Activated CD4-positive, alpha-beta T cell treated with anti-CD3 and anti-CD28 coated beads, Interleukin-2, Interleukin-4, amounts not matched to agents 100 ng/mL and 50 ng/mL, durations not matched to agents 16 hours and 8 hours (primary cell): ENCODE data around the gene KDM4C.
"Not testable (repeated sequence)": the region's sequence is repeated elsewhere in the genome, so short reads cannot be mapped to it uniquely, and the experiment has no call there.

Source experiments
- DNase-seq: peaks from one replicate; pipeline ENCODE4 v3.0.0-alpha.2; 2020; ENCODE audit warnings: low spot score

Gene KDM4C

DNA sequence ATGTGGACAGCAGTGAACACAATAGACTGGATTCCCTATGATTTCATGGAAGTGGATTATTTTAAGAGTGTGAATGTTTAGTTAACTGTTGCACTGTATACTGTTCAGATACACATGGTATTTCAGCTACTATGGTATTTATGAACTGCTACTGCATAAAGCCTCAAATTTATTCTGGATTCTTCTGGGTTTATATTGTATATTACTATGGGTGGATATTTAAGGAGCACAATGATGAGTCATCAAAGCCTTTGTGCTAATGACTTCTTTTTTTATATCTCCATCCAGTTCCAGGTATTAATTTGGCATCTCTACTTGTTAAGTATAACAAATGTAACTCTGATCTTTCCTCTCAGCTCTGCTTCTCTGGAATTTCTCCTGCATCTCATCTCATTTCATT, 6.8 kb downstream of the KDM4C start:
- no peak for DNase-seq

DNA sequence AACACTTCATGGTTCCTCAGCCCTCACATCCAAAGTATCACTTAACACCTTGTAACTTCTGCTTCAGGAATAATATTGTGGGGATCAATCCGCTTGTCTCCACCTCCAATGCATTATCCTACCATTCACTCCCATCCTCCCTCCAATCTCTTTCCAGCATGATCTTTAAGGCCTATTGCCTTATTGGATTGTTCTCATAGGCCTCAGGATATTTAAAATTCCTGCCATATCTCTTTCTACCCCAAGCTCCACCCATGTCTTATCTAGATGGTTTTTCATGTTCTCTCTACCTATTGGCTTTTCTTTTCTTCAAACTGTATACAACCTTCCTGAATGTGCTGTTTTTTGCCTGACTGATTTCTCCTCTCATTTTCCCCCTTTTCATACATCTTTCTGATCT, 7.2 kb downstream of the KDM4C start:
- no peak for DNase-seq

DNA sequence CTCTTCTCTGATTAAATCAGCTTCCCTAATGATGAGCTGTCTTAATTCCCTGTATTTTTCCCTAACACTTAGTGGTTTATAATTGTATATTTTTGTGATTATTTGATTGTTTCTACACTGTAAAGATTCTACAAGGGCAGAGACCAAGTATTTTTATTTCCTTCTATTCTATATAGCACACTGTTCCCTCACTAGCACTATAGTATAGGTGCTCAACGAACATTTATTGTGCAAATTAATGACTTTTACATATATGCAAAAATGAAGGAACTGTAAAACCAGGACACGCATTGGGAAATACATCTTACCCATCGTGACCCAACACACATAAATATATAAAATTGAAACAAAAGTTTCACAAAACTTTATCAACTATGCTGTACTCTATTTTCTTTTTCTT, 7.6 kb downstream of the KDM4C start:
- no peak for DNase-seq

DNA sequence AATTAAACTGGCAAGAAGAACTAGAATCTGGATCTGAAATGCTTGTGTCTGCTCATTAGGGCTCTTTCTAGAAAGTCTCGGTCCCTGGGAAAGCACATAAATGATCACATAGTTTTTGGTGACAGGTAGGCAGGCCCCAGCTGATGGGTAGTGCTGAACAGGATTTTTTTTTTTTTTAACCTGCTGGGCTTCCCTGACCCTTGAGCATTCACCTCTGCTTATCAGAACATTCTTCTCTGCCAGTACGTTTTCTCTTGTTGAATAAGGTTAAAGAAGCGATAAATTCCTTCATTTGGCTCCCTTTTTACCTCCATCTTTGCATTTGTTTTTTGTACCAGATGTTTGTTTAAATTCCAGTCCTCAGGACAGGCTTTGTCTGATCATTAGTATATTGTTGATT, 8.8 kb downstream of the KDM4C start:
- no peak for DNase-seq

DNA sequence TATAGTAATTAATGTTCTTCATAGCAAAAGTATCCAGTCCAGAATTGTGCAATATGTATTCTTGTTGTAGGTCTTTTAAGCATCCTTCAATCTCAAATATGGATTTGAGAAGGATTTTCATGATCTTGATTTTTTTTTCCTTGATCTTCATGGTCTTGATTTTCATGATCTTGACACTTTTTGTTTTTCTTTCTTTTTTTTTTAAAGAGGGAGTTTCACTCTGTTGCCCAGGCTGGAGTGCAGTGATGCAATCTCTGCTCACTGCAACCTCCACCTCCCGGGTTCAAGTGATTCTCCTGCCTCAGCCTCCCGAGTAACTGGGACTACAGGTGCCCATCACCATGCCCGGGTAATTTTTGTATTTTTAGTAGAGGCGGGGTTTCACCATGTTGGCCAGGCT, 10.8 kb downstream of the KDM4C start:
- DNase-seq, result not testable (repeated sequence)

DNA sequence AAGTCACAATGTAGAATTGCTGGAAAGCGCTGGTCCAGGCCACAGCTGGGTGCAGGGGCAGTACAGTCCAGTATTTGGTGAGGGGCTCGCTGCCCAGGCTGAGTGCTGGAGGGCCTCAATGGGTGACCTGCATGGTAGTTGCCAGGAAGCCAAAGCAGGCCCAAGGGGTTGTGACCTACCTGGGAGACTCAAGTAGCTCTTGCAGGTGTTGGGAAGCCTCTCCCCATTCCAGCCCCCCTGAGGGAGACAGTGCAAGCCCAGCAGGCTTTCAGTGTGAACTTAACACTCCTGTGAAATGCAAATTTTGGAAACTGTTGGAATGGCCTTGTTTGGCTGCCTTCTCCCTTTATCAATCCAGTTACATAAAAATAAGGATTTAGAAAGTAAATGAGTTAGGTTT, 13.9 kb downstream of the KDM4C start:
- DNase-seq, result no peak

DNA sequence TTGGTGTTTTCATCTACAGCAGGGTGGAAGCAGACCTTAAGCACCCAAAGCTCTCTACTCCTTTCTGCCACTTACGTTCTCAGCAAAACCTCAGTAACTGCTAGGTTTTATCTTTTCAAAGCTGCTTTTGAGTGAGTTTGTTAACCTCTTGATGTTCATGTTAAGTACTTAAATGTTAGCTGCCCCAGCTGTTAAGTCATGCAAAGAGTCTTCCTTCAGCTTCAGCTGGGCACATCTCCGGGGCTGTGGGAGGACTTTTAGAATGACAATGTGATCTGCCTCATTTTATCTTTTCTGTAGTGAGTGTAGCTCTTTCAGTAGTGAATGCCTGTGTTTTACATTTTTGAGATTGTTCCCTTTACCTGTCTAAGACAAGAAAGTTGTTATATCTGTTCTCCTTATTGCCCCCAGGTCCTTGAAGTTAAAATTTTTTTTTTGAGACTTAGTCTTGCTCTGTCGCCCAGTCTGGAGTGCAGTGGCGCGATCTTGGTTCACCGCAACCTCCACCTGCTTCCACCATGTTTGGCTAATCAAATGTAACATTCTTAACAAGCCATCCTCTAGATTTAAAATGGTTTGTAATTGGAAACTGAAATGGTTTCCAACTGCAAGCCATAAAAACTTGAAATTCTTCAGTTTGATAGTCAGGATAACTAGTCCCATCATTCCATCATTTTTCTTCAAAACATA, 19.6 kb downstream of the KDM4C start:
- DNase-seq, result no peak

DNA sequence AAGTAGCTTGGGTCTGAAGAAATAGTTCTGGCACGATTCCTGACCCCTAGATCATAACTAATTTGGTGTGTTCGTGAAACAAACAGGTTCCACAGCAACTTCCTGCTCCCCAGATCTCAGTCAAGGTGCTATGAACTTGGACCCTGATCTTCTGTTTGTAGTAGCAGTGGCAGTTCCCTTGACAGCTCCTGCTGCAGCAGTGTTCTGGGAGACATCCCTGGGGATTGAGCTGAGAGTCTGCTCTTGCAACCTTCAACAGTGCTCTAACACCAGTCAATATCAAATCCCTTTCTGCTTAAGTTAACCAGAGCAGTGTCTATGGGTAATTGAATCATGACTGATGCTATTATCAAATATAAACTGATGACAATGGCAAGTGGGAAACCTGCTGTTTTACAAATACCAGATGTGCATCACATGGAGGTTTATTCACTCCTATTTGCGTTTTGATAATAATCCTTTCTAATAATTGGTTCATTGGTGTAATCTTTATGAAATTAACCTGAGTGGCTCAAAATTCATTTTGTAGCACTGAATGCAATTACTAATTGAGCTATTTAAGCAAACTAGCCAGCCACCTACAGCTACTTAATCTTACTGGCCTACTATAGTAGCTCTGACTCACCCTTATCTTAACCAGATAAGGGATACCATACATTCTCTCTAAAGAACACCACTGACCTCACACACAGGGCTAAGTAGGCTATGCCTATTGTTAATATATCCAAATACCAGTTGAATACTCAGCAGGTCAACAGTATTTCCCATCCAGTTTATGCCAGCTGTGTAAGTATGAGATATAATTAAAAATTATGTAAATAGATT, 21.9 kb downstream of the KDM4C start:
- DNase-seq, result no peak

DNA sequence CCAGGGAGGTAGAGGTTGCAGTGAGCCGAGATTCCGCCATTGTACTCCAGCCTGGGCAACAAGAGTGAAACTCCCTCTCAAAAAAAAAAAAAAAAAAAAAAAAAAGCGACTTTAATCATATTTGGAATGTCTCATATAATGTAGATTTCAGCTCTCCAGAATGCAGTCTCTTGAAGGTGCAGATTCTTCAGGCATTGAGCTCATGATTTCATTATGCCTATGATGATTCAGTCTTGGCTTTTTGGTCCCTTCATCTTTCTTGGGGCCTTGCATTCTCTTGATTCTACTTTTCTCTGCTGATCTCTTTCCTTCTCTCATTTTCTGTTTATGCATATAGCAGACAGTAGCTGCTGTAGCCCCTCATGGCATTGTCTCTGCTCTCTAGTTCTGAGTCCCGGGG, 22.9 kb downstream of the KDM4C start:
- no peak for DNase-seq

DNA sequence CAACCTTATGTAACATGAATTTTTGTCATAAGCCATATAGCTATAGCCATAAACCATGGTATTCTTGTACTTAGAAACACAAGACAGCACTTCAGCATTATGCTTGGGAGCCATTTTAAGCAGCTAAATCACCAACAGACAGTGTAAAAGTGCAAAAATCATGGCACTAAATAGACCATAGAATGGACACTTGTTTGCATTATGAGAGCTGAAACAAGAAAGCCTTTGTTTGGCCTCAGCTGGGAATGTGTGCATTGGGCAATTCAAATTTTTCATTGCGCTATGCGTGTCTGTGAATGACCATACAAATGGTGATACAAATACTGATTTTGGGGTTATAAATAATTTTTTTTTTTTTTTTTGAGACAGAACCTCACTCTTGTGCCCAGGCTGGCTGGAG, 23.7 kb downstream of the KDM4C start:
- DNase-seq, result no peak

DNA sequence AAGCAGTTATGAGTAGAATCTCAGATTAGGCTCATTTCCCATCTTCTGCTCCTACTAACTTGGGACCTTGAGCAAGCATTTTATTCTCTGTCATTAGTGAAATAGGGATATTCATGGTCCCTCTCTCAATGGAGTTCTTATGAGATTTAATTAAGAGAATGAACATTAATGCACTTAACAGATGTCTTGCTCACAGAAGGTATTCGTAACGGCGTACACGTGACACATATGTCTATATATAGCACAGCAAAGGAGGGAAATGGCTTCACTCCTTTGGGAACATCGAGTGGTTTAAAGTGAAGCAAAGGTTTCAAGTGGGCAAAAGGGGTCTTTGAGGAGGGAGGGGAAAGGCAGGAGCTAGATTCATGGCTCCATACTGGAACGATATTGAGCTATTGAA, 24.6 kb downstream of the KDM4C start:
- no peak for DNase-seq

DNA sequence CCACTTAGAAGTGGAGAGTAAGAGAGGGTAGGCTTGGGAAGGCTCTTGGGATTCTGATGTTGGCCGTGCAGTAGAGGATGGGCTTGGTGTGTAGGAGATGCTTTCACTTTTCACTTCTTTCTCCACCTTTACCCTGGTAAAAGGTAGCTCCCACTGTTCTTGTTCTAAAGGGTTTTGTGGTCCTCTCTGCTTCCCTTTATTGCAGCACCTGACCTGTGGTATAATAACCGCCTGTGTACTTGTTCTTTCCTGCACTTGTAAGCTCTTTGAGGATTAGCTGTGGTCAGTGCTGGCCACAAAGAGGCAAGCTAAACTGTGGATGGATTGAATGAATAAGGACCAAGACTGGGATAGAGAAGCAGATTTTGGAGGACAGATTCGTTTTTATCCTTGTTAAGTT, 25.2 kb downstream of the KDM4C start:
- no peak for DNase-seq

DNA sequence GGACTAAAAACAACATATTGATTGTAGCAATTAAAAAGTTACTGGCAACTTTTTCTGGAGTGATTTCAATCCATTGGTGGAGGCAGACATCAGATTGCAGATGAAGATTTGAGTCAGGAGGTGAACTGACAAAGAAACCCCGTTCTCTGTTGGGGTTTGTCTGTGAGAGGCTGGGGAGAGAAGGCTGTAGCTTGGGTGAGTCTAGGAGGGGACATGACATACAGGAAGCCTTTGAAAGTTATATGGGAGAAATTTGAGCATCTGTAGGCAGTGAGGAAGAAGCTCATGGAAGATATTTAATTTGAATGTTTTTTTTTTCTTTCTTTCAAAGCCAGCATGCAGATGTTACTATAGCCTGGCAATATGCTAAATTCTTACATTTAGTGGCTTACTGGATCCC, 26.0 kb downstream of the KDM4C start:
- DNase-seq, result no peak

DNA sequence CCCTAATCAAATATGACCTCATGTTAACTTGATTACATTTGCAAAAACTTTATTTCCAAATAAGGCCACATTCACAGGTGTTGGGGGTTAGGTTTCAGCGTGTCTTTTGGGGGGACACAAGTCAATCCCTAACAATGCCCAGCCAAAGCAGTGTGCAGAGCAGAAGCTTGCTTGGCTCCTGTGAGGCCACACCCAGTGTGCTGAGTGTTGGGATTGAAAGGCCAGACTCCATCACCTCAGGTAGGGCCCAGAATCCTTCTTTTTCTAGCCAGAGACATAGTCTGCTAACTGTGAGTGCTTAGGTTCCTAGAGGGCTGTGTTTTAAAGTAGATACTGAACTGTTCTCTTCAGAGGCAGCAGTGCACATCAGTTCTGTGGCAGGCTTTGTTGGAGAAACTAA, 27.9 kb downstream of the KDM4C start:
- no peak for DNase-seq

DNA sequence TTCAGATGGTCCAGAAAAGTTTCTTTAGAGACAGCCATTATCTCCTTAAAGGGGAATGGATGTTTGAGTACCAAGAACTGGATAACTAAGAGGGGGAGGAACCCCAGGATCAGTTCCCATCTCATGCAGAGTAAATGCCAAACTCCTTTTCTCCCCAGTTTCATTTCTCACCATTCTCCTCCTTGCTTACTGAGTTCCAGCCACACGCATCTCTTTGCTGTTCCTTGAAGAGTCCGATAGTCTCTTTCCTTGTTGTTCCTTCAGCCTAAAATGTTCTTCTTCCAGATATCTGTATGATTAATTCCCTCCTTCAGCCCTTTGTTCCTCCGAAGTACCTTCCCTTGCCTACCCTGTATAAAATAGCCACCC, 30.0 kb downstream of the KDM4C start:
- DNase-seq, result no peak

DNA sequence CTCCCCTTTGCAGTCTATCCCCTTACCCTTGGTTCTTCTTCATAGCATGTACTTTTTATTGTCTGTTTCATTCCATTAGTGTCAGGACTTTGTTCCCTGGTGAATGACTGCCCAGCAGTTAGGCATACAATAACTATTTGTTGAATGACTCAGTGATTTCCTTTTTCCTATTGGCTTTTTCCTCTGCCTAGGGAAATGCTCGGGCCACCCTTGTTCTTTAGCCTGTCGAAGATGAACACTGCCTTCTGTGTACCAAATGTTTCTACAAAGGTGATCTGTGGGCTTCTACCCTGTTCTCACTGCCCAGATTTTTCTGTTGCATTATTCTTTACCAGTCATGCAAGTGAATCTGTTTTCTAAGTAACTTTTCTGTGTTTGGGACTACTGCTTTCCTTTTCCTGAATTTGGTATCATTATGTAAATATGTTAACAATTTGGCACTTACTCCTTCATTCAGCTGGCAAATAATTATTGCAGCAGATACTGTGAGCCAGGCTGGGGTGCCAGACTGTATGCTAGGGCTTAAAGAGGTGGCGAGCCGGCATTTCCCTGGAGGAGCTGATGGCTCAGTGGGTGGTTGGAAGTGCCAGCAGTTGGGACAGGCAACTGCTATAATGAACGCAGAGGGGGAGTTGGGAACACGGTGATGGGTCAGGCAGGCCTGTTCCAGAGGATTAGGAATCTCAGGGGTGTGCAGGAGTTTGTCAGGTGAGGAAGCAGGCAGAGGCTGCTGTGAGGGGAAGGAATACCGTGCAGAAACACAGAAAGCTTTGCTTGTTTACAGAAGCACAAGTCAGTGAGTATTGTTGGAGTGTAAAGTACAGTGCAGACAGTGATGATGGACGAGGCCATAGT, 30.6 kb downstream of the KDM4C start:
- DNase-seq, result no peak

DNA sequence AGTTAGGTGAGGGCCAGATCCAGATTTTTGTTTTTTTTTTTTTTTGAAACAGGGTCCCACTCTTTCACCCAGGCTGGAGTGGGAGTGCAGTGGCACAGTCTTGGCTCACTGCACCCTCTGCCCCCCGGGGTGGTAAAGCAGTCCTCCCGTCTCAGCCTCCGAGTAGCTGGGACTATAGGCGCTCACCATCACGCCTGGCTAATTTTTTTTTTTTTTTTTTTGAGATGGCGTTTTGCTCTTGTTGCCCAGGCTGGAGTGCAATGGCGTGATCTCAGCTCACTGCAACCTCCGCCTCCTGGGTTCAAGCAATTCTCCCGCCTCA, 31.2 kb downstream of the KDM4C start:
- DNase-seq, result not testable (repeated sequence)

DNA sequence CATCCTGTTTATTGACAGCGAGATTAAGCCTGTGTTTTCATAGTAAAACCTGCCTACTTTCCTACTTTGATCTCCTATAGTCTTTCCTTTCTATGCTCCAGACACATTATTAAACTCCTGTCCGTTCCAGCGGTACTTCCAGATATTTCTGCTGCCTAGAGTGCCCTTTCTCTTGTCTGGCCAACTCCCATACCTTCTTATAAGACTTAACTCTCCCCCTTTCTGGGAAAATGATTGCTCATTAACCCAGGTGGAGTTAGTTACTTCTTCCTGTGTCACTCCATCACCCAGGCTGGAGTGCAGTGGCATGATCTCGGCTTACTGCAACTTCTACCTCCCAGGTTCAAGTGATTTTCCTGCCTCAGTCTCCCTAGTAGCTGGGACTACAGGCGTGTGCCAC, 33.1 kb downstream of the KDM4C start:
- no peak for DNase-seq

DNA sequence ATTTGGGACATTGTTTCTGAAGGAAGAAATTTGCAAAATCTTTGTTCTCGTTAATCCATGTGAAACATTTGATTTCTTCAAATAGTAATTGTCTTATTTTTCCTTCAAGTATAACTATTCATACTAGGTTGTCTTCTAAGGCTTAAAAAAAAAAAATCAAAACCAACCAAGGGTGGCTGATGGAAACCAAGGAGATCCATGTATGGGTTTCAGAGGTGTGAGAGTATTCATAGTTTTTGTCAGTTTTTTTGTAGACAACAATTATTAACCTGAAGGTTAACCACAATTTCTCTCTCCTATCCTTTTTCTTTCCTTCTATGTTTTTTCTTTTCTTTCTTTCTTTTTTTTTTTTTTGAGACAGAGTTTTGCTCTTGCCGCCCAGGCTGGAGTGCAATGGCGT, 35.4 kb downstream of the KDM4C start:
- no peak for DNase-seq

DNA sequence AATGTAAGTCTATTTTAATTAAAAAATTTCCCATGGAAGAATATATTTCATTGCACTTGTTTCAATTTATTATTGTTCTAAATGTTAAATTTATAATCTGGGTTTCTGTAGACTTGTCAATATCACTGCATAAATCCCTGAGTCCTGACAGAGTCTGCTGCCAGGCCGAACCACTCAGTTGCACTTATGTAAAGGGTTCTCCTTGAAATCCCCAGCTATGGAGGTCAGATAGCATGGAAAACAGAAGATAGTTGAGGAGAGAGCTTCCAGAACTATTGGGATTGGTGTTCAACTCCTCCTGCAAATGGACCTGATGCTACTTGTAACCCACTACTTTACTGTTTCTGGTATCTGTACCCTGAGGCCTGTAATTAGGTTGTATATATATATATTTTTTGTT, 37.2 kb downstream of the KDM4C start:
- no peak for DNase-seq

DNA sequence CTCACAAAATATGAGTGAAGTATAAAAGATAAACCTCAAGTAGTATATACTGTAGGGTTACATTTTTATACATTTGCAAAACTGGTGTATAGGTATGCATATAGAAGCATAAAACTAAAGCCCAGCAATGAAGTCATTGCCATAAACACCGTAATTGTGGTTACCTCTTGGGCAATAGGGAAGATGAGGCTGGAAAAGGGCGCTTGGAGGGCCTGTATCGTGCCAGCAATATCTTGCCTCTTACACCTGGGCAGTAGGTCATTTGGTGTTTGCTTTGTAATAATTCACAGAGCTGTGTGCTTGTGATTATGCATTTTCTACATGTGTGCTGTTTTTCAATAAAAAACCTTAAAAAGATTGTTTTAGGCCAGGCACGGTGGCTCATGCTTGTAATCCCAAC, 45.2 kb downstream of the KDM4C start:
- DNase-seq, result no peak

DNA sequence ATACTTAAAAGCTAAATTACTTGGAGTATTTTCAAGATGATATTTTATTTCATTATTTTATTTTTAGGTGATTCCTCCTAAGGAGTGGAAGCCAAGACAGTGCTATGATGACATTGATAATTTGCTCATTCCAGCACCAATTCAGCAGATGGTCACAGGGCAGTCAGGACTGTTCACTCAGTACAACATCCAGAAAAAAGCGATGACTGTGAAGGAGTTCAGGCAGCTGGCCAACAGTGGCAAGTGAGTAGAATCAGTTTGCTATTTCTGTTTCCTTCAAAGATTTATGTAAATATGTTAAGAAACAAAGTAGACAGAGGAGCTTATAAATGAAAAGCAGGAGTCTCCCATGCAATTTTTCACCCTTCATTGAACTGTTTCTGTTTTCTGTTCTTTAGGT, 47.8 kb downstream of the KDM4C start:
- DNase-seq, result no peak

DNA sequence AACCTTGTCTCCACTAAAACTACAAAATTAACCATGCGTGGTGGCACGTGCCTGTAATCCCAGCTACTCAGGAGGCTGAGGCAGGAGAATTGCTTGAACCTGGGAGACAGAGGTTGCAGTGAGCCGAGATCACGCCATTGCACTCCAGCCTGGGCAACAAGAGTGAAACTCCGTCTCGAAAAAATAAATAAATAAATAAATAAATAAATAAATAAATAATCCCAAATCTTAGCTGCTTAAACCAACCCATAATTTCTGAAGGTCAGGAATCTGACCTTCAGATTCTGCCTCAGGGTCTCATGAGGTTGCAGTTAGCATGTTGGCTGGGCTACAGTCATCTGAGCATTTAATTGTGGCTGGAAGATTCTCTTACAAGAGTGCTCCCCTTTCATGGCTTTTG, 48.5 kb downstream of the KDM4C start:
- not testable (repeated sequence) for DNase-seq
